GM20000 (cell line): Measurements from ENCODE around the gene ZNF48.
A peak's percentile ranks its signal among the peaks of the same experiment; 100 is the strongest.

Source experiments
- DNase-seq: peaks from one replicate; pipeline ENCODE4 v3.0.0; 2012; ENCODE audit warnings: low spot score
- CTCF ChIP-seq: IDR thresholded peaks from 2 replicates; pipeline ENCODE4 v1.5.1; 2012; ENCODE audit warnings: mild to moderate bottlenecking, control low read depth; ENCODE audit errors: extremely low read depth, missing control alignments

The ZNF48 gene

GRCh38 chr16:30416624-30417528, 21.7 kb downstream of the ZNF48 start:
- no peak for DNase-seq
- no peak for TF ChIP-seq CTCF

- DNase-seq: peak; percentile 78
- no peak for TF ChIP-seq CTCF
Measured at GRCh38 chr16:30417529-30418349, 22.5 kb downstream of the ZNF48 start.

GRCh38 chr16:30418350-30419181, 23.3 kb downstream of the ZNF48 start:
- no peak for DNase-seq
- TF ChIP-seq CTCF: no peak

- DNase-seq: no peak
- TF ChIP-seq CTCF: no peak
Measured at GRCh38 chr16:30421010-30421409, 25.8 kb downstream of the ZNF48 start.

- DNase-seq: no peak
- TF ChIP-seq CTCF: no peak
Measured at GRCh38 chr16:30428055-30428454, 32.8 kb downstream of the ZNF48 start.

- DNase-seq: no peak
- no peak for TF ChIP-seq CTCF
Measured at GRCh38 chr16:30429418-30429677, 34.1 kb downstream of the ZNF48 start.
